DMS 273 (cell line): ENCODE measurements around the gene PTPA.
A peak's percentile ranks its signal among the peaks of the same experiment; 100 is the strongest.
"Not testable (repeated sequence)": the region's sequence is repeated elsewhere in the genome, so short reads cannot be mapped to it uniquely, and the experiment has no call there.

Source experiments
- DNase-seq: peaks from one replicate; lab custom pipeline; 2025; ENCODE audit not compliant: unreplicated experiment; lab: John Stamatoyannopoulos, UW

PTPA gene

DNA sequence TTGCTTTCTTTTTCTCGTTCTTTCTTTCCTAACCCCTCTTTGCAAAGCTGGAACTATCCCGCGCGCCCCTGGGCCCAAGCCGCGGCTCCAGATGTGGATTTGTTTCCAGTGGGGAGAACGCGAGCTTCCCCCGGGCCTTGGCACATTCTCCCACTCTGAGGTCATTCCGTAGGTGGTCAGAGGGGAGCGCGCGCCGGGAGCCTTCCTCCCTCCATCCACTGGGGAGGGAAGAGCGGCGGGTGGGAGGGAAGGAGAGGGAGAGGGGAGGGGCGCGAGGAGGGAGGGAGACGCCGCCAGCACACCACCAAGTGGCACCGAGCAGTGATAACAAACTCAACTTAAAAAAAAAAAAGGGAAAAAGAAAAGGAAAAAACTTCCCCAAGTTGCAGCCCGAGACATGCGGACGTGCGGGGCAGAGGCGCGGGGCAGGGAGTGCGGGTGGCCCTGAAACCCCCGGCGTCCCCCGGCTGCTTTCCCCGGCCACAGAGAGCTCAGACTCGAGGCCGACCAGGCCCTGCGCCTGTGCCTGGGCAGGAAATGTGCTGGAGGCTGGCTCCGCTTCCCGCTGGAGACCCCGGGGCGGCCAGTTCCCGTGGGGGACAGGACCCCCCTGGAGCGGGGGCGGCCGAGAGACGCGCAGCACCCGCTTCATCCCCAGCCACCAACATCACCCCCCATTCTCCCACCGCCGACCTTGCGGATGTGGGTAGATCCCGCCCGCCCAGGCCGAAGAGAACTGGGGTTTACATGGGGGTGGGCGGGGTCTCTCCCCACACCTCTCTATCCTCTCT, 63.7 kb downstream of the PTPA start:
- peak; percentile 80 for DNase-seq

DNA sequence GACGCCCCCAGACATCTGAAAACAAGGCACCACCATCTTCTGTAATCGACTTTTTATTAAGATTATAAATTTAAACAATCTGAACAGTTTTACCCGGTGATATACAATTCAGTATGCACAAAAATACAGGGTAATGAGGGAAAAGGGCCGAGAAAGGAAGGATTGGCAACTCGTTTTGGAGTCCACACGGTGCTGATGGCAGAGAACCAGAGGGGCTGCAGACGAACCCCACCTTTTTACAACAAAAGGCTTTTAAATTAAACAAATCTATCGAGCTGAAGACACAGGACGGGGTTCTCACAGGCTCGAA, 64.3 kb downstream of the PTPA start:
- no peak for DNase-seq

DNA sequence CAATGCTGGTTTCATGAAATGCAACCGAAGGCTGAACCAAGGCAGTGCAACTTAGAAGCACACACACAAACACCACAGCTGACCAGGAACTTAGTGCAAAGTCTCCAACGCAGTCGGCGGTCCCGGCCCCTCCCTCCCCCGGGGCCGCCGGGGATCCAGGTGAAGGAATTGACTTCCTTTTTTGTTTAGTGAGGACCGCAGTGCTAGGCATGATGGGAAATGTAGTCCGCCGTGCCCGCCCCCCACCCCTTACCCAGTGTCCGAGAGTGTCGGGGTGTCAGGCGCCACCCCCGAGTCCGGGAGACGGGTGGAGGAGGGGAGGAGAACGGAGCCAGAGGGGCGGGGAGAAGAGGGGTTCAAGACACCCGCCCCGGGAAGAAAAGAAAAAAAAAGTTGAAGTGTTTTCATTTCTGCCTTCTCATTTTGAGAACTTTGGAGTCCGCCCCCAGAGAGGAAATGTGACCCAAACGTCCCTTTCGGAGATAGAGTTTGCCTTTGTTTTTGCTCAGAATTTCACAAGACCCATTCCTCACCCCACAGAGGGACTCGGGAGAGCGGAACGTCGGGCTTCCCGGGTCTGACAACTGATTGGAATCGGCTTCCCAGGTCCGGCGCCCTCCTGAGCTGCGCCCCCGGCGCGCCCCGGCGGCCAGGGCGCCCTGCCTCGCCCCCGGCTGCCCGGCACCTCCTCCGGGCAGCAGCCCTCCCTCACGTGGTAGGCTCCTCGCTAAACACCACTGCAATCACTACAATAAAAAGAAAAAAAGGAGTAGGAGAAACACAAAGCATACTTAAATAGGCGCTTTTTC, 64.8 kb downstream of the PTPA start:
- DNase-seq: peak; percentile 88

DNA sequence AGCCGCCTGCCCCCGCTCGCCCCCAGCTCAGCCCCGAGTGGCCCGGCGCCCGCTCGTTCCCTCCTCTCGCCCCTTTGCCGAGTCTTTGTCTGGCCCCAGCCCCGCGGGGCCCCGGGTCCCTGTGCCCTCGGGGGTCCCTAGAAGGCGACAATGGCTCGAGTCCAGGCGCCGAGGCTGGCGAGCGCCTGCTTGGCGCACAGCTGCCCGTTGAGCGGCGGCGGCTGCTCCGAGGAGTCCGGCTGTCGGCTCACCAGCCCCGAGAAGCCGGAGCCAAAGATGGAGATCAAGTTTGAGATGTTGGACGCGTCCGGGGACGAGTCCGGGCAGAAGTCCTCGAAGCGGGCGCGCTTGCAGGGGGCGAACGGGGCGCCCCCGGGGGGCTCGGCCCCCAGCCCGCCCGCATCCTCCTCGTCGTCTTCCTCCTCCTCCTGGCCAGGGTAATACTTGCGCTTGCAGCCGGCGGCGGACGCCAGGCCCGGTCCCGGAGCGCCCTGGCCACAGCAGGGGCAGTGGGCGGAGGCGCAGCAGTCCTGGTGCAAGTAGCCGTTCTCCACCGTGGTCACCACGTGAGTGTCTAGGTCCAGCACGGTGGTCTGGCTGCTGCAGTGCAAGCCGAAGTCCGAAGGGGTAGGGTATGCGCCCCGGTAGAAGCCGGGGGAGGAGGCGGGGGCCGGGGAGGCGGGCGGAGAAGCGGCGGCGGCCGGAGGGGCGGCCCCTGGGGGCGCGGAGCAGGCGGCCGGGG, 65.7 kb downstream of the PTPA start:
- peak; percentile 64 for DNase-seq

DNA sequence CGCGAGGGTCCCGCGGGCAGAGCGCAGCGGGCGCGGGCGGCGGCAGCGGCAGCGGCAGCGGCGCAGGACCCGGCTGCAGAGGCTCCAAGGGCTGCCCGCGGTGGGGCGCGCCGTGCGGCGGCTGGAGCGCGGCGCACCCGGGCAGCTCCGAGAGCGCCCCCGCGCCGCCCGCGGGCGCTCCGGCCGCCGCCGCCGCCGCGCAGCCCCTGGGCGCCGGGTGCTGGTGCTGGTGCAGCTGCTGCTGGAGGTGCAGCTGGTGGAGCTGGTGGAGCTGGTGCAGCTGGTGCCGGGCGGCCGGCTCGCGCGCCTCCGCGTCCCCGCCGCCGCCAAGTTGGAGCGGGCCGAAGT, 66.2 kb downstream of the PTPA start:
- peak; percentile 86 for DNase-seq

DNA sequence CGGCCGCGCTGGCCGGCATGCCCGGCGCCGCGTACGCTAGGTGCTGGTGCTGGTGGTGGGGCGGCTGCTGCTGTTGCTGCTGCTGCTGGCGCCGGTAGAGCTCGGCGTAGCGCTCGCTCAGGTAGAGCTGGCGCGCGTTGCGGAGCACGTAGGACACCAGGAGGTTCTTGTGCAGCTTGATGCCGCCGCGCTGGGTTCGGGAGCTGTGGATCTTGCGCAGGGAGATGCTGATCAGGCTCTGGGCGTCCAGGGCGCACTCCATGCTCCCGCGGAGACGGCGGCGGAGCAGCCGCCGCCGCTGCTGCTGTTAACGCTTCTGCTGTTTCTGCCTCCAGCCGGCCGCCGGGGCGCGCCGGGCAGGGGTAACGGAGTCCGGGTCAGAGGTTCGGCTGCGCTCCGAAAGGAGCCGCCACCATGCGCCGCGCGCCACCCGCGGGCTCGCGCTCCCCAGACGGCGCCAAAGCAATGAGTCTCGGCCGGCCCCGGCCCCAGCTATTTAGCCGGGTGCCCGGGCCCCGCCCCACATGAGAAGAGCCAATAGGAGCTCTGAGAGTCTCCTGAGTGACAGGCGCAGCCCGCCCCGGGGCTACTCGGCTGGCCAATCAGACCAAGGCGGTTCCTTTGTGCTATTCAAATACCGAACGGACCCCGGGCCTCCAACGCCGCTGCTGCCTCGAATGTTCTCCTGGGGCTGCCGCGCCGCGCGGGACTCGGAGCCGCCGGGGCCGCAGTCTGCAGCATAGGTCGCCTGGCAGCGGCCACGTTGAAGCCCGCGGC, 66.8 kb downstream of the PTPA start, which contains the start of gene IER5L:
Gene IER5L (minus strand): TSS at position 471 of the 777 bp plus-strand sequence. CDS start 209 bp downstream, at position 262.
- peak; percentile 97 for DNase-seq

- no peak for DNase-seq
These were observed 67.6 kb downstream of the PTPA start for GRCh38 chr9:129178568-129179382.

- DNase-seq: no peak
These were observed 70.0 kb downstream of the PTPA start for GRCh38 chr9:129181246-129181645.

GRCh38 chr9:129182122-129182521, 70.9 kb downstream of the PTPA start:
- no peak for DNase-seq

DNA sequence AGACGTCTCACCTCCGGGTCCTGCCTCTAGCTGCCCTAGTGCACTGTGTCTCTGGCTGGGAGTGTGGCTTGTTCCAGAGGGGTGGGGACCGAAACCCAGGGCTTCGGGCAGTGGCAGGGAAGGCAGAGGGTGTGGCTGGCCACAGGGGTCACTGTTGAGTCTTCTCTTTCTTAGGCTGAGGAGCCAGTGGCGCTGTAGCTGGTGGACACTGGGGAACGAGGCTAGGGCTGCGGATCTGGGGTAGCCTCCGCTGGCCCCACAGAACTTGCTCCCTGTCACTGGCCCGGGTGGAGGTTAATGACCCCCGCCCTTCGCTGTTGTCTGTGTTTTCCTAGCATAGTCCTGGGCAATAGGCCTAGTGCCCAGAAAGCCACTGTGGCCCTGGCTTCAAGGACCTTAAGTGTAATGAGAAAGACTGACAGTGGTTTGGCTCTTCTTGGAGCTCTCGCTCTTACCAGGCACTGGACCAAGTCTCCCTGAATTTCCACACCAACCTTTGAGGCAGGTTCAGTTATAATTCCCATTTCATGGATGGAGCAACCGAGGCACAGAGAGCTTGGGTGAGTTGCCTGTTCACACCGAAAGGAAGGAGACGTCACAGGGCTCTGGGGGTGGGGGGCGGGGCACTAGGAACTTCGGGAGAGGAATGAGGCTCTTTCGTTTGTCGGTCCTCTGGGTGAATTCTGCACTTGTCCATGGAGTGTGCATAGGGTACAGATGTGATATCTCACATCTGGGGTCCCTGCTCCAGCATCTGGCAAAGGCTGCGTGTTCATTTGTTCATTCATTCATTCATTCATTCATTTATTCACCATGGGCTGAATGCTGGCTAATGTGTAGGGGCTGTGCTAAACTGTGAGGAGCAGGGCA, 71.6 kb downstream of the PTPA start:
- DNase-seq: peak; percentile 48

- DNase-seq: peak; percentile 23
These were observed 72.4 kb downstream of the PTPA start for GRCh38 chr9:129183495-129184218.

DNA sequence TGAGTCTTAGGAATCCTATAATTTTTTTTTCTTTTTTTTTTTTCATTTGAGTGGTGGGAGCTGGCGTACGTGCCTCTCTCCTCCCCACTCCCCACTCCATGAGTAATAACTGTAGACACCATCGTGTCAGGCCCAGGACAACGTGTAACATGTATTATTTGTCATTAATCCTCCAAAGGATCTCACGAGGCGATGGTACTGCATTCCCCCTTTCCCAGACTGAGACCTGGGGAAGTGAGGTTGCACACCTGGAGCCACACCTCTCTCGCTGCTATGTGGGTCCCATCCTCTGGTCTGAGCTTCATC, 73.0 kb downstream of the PTPA start:
- no peak for DNase-seq

GRCh38 chr9:129184596-129185122, 73.4 kb downstream of the PTPA start:
- no peak for DNase-seq

DNA sequence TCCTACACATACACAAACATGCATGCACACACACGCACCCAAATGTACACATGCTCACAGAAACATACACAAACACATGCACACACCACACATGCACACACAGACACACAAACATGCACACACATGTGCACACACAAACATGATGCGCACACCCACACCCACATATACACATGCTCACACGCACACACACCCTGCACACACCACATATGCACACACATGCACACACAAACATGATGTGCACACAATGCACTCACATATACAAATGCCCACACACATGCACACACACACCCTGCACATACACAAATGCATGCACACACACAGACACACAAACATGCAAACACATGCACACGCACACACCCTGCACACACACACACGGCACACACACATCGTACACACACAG, 74.2 kb downstream of the PTPA start:
- no peak for DNase-seq

- no peak for DNase-seq
These were observed 74.8 kb downstream of the PTPA start for GRCh38 chr9:129185991-129186390.

- no peak for DNase-seq
These were observed 75.8 kb downstream of the PTPA start for GRCh38 chr9:129187042-129187441.

DNA sequence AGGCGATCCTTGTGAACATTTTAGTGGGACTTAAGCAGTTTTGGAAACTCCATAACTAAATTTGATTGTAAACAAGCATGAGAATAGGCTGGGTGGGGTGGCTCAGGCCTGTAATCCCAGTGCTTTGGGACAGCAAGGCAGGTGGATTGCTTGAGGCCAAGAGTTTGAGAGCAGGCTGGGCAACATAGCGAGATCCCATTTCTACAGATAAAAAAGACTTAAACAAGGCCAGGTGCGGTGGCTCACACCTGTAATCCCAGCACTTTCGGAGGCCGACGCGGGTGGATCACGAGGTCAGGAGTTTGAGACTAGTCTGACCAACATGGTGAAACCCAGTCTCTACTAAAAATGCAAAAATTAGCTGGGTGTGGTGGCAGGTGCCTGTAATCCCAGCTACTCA, 78.8 kb downstream of the PTPA start:
- not testable (repeated sequence) for DNase-seq

GRCh38 chr9:129191234-129191633, 80.0 kb downstream of the PTPA start:
- DNase-seq: no peak
